Measurements from ENCODE around the gene BLOC1S1. TPM values are rescaled to one million over a fixed set of nuclear protein-coding genes. Genes with fewer than 3 reads are reported as not detected.

BLOC1S1 gene
- total and polyA plus RNA-seq, 9 of the 15 experiments (the other 6 are each of a cell fraction or from before 2014, with no cell fraction given): 75.2 to 161 (median 98.8) TPM

DNA sequence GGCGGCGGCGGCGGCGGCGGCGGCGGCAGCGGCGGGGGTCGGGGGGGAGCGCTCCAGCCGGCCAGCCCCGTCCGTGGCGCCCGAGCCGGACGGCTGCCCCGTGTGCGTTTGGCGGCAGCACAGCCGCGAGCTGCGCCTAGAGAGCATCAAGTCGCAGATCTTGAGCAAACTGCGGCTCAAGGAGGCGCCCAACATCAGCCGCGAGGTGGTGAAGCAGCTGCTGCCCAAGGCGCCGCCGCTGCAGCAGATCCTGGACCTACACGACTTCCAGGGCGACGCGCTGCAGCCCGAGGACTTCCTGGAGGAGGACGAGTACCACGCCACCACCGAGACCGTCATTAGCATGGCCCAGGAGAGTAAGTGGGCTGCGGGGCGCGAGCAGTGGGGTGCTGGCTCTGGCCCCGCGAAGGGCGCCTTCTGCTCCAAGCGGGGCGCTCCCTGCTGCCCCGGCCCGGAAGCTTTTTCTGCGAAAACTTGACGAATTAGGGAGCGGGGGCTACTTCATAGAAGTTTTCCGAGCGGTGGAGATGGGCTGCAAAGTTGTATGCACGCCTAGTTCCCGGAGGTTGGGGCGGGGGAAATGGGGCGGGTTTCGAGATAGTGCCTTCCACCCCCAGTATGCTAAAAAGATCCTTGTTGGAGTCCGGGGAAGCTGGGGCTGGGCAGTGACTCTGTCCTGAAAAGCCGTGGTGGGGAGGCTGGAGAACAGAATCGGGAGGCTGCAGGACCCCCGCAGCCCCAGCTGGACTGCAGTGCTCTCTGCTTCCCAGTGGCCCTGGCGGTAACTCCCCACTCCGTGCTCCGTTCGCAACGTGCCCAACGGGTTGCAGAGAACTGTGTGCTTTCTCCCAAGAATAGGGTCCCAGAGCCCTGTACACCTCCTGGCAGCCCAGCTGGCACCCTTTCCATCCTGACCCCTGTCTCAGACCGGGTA, 27.8 kb downstream of the BLOC1S1 start (continued):
- no peak for TF ChIP-seq RREB1 (CRISPR knock-in tag; IDR thresholded peaks at IDR 0.05)
- no peak for TF ChIP-seq CHD7 (IDR thresholded peaks at IDR 0.05; ENCODE audit: low read depth, low read length)
- peak; percentile 52; the same call in 1 of the 2 replicates for TF ChIP-seq CREM (IDR thresholded peaks at IDR 0.05; ENCODE audit: low read depth)
- TF ChIP-seq, protein P1, sequence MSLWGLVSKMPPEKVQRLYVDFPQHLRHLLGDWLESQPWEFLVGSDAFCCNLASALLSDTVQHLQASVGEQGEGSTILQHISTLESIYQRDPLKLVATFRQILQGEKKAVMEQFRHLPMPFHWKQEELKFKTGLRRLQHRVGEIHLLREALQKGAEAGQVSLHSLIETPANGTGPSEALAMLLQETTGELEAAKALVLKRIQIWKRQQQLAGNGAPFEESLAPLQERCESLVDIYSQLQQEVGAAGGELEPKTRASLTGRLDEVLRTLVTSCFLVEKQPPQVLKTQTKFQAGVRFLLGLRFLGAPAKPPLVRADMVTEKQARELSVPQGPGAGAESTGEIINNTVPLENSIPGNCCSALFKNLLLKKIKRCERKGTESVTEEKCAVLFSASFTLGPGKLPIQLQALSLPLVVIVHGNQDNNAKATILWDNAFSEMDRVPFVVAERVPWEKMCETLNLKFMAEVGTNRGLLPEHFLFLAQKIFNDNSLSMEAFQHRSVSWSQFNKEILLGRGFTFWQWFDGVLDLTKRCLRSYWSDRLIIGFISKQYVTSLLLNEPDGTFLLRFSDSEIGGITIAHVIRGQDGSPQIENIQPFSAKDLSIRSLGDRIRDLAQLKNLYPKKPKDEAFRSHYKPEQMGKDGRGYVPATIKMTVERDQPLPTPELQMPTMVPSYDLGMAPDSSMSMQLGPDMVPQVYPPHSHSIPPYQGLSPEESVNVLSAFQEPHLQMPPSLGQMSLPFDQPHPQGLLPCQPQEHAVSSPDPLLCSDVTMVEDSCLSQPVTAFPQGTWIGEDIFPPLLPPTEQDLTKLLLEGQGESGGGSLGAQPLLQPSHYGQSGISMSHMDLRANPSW (CRISPR knock-in tag; IDR thresholded peaks at IDR 0.05): no peak
- no peak for TF ChIP-seq KAT8 (IDR thresholded peaks at IDR 0.05; ENCODE audit: low read depth)
